GM12864 (cell line): ENCODE data around the gene ZNF276.

Experiments used
- DNase-seq: peaks from one replicate; pipeline ENCODE4 v3.0.0-alpha.2; 2011; ENCODE audit warnings: low read depth
- H3K4me3 ChIP-seq: 2 replicates; pipeline ENCODE4 v1.5.1; 2011; ENCODE audit warnings: mild to moderate bottlenecking, low read depth, low read length, control low read depth
- TF ChIP-seq, protein P1 (sequence below): IDR thresholded peaks from 2 replicates; pipeline ENCODE4 v1.5.1; 2011; ENCODE audit warnings: low read depth, mild to moderate bottlenecking, moderate library complexity, low read length, control low read depth, inconsistent platforms; ENCODE audit errors: missing control alignments

Gene ZNF276

DNA sequence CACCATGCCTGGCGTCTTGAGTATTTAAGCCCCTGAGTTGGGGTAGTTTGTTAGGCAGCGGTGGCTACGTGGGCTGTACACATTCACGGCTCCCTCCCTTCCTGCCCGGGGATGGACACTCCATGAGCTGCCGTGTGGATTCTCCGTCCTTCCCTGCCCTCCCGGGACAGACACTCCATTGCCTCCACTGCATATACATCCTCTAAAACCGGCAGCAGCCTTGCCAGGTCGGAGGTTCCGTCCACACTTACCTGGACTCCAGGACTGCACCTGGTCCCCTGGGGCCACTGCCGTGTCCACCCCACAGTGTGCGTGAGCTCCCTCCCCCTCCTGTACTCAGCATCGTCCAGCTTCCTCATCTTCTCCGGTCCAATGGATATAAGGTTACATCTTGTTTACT lies 16.3 kb upstream of the ZNF276 start:
- no peak for DNase-seq
- H3K4me3 ChIP-seq: no peak overlapping the region
- TF ChIP-seq, protein P1, sequence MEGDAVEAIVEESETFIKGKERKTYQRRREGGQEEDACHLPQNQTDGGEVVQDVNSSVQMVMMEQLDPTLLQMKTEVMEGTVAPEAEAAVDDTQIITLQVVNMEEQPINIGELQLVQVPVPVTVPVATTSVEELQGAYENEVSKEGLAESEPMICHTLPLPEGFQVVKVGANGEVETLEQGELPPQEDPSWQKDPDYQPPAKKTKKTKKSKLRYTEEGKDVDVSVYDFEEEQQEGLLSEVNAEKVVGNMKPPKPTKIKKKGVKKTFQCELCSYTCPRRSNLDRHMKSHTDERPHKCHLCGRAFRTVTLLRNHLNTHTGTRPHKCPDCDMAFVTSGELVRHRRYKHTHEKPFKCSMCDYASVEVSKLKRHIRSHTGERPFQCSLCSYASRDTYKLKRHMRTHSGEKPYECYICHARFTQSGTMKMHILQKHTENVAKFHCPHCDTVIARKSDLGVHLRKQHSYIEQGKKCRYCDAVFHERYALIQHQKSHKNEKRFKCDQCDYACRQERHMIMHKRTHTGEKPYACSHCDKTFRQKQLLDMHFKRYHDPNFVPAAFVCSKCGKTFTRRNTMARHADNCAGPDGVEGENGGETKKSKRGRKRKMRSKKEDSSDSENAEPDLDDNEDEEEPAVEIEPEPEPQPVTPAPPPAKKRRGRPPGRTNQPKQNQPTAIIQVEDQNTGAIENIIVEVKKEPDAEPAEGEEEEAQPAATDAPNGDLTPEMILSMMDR: no peak

DNA sequence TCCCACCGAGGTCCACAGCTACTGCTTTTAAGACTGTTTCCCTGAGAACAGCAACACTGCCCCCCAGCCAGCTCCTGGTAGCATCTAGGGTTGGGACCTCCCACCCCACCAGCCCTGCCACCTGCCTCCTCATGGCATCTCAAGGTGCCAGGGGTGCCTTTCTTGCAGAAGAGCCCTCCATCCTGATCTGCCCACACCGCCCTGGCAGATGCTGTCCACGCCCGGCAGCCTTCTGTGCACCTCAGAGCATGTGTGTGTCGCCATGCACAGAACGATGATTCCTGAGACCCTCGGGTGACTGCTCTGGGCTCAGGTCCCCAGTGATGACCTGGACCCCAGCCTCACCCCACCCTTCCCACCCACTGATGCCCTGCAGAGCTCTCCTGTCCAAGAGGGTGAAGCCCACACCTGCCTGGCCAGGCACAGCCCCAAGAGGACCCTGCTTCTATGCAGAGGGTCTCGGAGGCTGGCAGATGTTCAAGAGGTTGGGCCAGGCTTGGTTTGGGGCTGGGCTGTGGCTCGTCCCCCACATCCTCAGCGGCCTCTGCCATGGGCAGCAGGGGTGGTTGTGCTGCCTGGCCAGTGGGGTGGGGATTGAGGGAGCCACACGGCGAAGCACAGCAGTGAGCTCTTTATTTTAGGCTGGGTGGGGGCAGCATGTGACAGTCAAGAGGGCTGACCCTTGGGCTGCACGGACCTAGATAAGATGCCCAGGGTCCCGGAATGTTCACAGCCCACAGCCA lies 14.6 kb upstream of the ZNF276 start:
- TF ChIP-seq, protein P1: no peak
- no peak overlapping the region for H3K4me3 ChIP-seq
- no peak for DNase-seq

DNA sequence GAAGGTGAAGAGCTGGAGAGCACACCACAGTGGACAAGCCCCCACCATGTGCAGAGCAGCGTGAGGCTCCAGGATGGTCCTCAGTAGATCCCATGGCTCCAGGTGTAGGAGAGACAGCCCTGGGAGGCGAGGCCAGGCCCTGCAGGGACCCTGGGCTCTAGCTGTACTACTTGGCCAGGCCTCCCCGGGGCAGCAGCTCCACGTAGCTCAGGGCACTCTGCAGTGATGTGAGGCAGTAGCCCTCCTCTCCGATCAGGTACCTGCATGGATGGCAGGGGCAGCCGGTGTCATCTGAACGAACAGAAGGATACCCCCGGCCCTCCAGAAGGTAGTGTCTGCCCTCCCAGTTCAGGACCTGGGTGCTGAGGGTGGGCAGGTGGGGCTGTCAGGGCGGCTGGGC lies 13.6 kb upstream of the ZNF276 start:
- DNase-seq: no peak
- TF ChIP-seq, protein P1: no peak
- H3K4me3 ChIP-seq: no peak overlapping the region

DNA sequence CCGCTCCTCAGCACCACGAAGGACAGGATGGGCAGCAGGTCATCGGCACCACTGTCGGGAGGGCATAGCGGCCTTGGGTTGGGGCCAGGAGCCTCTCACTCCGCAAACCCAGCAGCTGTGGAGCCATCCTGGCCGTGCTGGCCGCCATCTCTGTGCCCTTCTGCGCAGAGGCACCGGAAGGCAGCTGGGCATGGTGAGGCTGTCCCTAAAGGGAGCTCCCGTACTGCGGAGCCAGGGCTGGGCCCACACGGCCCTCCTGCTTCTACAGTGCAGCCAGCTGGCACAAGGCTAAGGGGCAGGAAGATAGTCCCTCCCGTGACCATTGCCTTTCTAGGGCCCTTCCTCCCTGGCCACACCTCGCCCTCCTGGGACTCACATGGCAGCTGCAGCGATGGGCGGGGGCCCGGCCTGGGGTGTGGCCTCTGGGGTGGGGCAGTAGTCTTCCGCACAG lies 12.8 kb upstream of the ZNF276 start:
- DNase-seq: no peak
- no peak overlapping the region for H3K4me3 ChIP-seq
- TF ChIP-seq, protein P1: no peak

DNA sequence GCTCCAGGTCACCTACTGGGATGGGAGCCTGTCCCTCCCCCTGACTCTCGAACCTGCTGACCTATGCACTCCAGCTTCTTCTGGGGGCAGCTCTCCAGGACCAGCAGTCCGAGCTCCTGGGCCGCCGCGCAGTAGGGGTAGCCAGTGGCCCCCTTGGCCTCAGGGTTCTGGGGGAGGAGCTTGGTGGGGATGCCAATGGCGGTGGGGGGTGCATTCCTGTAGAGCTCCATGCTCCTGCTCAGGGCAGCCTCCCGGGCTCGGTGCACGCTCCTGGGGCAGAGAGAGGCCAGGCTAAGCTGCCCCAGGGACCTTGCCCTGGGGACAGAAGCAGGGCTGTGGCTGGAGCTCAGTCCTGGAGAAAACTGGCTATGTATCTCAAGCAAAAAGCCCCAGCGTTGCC lies 12.2 kb upstream of the ZNF276 start:
- TF ChIP-seq, protein P1: no peak
- H3K4me3 ChIP-seq: no peak overlapping the region
- DNase-seq: no peak

DNA sequence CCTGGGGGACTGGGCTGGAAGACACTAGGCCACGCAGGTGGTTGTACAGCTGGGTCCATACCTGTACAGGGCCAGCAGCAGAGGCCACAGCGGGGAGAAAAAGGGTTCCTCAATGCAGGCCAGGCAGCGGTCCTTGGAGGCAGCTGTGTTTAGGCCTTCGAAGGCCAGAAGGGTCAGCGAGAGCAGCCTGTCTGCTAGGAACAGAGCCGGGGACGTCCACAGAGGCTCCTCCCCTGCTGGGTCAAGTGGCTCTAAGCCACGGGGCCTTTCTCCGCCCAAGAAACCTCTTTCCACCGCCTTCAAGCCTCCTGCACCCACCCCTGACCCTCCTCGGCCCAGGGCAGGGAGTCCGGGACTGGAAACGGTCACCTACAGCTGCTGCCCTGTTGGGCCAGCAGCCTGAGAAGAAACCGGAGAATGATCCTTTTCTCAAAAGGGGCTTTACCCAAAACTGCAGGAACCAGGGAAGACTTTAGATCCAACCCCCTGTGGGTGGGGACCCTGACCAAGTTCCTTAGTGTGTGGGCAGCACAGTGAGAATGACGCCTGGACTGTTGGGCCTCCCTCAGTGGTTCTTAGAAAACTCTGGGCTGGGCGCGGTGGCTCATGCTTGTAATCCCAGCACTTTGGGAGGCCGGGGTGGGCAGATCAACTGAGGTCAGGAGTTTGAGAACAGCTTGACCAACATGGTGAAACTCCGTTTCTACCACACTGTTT lies 11.5 kb upstream of the ZNF276 start:
- TF ChIP-seq, protein P1: no peak
- H3K4me3 ChIP-seq: no peak overlapping the region
- no peak for DNase-seq
